Naive thymus-derived CD4-positive, alpha-beta T cell (primary cell): ENCODE measurements around the gene SPG7. TPM values are rescaled to one million over a fixed set of nuclear protein-coding genes. Genes with fewer than 3 reads are reported as not detected.

Experiments used
- ATAC-seq: fragments of 150-1000 bp; cut with Tn5 transposase; 2 replicates; pipeline ENCODE4 v1.10.0; 2021; ENCODE audit warnings: mild to moderate bottlenecking, moderate library complexity
- CTCF ChIA-PET: fragments of 350-600 bp; sonication (Branson Sonifier 250); formaldehyde crosslinking; loops from one replicate; lab custom pipeline; 2021; ENCODE audit warnings: antibody characterized with exemption; lab: Charles Lee
- POLR2A ChIA-PET: fragments of 350-600 bp; sonication (Branson Sonifier 250); formaldehyde crosslinking; loops from one replicate; lab custom pipeline; 2021; ENCODE audit warnings: antibody characterized with exemption, inconsistent platforms; lab: Charles Lee
- DNase-seq, 9 donors: peaks; one replicate each; pipeline versions ENCODE4 v3.0.0 to v3.0.0-alpha.2; 2020 to 2022; ENCODE audit warnings: mixed read lengths in 1 of 9
- H3K27ac ChIP-seq: one replicate; pipeline ENCODE4 v1.7.0; 2013; ENCODE audit warnings: mild to moderate bottlenecking, low read depth, low read length, moderate library complexity
- H3K27me3 ChIP-seq, 2 donors: one replicate each; pipeline ENCODE4 v1.7.0; 2013; ENCODE audit warnings: low read length in 2 of 2, mild to moderate bottlenecking in 2 of 2, moderate library complexity in 2 of 2; ENCODE audit not compliant: control insufficient read depth in 2 of 2, insufficient read depth in 2 of 2
- H3K36me3 ChIP-seq, 3 experiments: 1 replicate in 2 of 3; 2 replicates in 1 of 3; pipeline ENCODE4 v1.7.0; 2013; ENCODE audit warnings: low read length in 3 of 3, mild to moderate bottlenecking in 3 of 3, moderate library complexity in 1 of 3; ENCODE audit not compliant: insufficient read depth in 3 of 3, control insufficient read depth in 2 of 3
- H3K4me1 ChIP-seq, 2 donors: one replicate each; pipeline ENCODE4 v1.7.0; 2013; ENCODE audit warnings: low read length in 2 of 2, mild to moderate bottlenecking in 2 of 2, moderate library complexity in 1 of 2; ENCODE audit not compliant: control insufficient read depth in 2 of 2, insufficient read depth in 2 of 2
- H3K4me3 ChIP-seq: 2 replicates; pipeline ENCODE4 v1.7.0; 2013; ENCODE audit warnings: mild to moderate bottlenecking, low read length
- H3K9me3 ChIP-seq, 3 experiments: 1 replicate in 2 of 3; 2 replicates in 1 of 3; pipeline ENCODE4 v1.7.0; 2013; ENCODE audit warnings: low read length in 3 of 3; ENCODE audit not compliant: control insufficient read depth in 2 of 3
- H3K27ac Mint-ChIP-seq, 9 donors: one replicate each; pipeline ENCODE4 v1.8.0; 2020 to 2022; ENCODE audit warnings: mixed read lengths in 9 of 9, mild to moderate bottlenecking in 8 of 9, moderate library complexity in 5 of 9, inconsistent platforms in 2 of 9
- H3K27me3 Mint-ChIP-seq, 5 donors: one replicate each; pipeline ENCODE4 v1.8.0; 2021 to 2022; ENCODE audit warnings: mixed read lengths in 5 of 5, mild to moderate bottlenecking in 1 of 5
- H3K36me3 Mint-ChIP-seq, 5 donors: one replicate each; pipeline ENCODE4 v1.8.0; 2020 to 2022; ENCODE audit warnings: mixed read lengths in 5 of 5, mild to moderate bottlenecking in 3 of 5, inconsistent platforms in 1 of 5
- H3K4me1 Mint-ChIP-seq, 7 donors: one replicate each; pipeline ENCODE4 v1.8.0; 2020 to 2022; ENCODE audit warnings: mixed read lengths in 7 of 7, mild to moderate bottlenecking in 3 of 7, inconsistent platforms in 1 of 7
- H3K4me3 Mint-ChIP-seq, 10 donors: one replicate each; pipeline ENCODE4 v1.8.0; 2020 to 2022; ENCODE audit warnings: mild to moderate bottlenecking in 10 of 10, mixed read lengths in 10 of 10, moderate library complexity in 6 of 10, inconsistent platforms in 2 of 10
- H3K9me3 Mint-ChIP-seq, 11 donors: one replicate each; pipeline ENCODE4 v1.8.0; 2020 to 2022; ENCODE audit warnings: mixed read lengths in 11 of 11, mild to moderate bottlenecking in 4 of 11, inconsistent platforms in 1 of 11, moderate library complexity in 1 of 11
- intact Hi-C, 2 donors: fragments of 100-400 bp; cut with micrococcal nuclease; formaldehyde crosslinking; loops; one replicate each; pipeline ENCODE4 v1.15.1; 2023
- polyA plus RNA-seq, 2 donors: library from polyadenylated mRNA; unstranded; fragments of 300-500 nt; fragmentation: Illumina TruSeq; gene quantifications; one replicate each; pipeline ENCODE4 v1.2.3, GENCODE V29; 2021
- total RNA-seq, 6 experiments: library from RNA in 5 of 6; stranded (reverse) in 5 of 6; gene quantifications; 1 replicate in 5 of 6; 2 replicates in 1 of 6; pipeline ENCODE4 v1.2.3 and lab custom pipeline; 2021 to 2026

SPG7 gene
- total and polyA plus RNA-seq, 7 experiments from 2014 or later: 48.6 to 181 (median 151) TPM

DNA sequence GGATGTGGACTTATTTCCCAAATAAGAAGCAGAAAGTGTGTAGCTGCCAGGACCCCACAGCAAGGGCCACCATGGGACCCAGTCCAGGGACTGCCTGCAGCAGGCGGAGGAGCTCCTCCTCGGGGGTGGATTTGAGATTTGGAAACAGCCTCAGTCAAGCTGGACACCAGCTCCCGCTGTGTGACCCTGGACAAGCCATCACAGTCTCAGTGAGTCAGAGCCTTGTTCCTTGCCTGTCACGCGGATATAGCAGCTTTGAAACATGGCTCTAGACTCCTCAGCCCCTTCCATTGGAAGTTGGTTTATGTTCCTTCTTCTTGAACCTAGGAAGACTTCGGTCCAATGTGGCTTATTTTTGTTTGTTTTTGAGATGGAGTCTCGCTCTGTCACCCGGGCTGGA lies 92.8 kb downstream of the SPG7 start:
- CTCF ChIA-PET: no interaction called here
- Histone ChIP-seq H3K9me3 (no peaks in the 10 kb centered on the region), H3K4me1 (peaks cover 12 to 13% of the 10 kb centered on the region in 2 donors), H3K4me3 (no peak overlapping the region), H3K27ac (no peak overlapping the region), H3K36me3 (no peaks in the 10 kb centered on the region), H3K27me3 (no peaks in the 10 kb centered on the region)
- Mint-ChIP-seq H3K4me1 (peaks cover 0 to 12% (median 8%) of the 10 kb centered on the region in 7 donors), H3K9me3 (no peaks in the 10 kb centered on the region), H3K27ac (no peak overlapping the region), H3K36me3 (no peaks in the 10 kb centered on the region), H3K27me3 (no peaks in the 10 kb centered on the region), H3K4me3 (no peak overlapping the region)
- intact Hi-C loops: no loop called here
- ATAC-seq (no peak), DNase-seq (no peak)
- POLR2A ChIA-PET: no interaction called here

DNA sequence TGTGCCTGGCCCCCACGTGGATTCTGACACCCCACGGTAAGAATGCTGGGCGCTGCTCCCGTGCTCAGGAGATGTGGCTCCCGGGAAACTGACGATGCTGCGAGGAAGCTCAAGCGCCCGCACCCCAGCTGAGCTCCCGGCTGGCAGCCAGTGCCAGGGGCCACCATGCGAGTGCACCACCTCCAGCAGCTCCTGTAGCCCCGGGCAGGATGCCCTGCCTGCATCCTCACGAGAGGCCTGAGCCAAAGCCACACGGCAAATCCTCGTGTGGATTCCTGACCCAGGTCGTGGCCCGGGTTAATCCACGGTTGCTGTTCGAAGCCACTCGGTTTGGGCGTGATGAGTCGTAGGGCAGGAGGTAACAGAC lies 93.7 kb downstream of the SPG7 start:
- DNase-seq: no peak
- Mint-ChIP-seq H3K36me3 (no peaks in the 10 kb centered on the region), H3K27ac (no peak overlapping the region), H3K4me3 (peak overlapping the region in 2 of 10 donors; percentile 28 to 63), H3K9me3 (no peaks in the 10 kb centered on the region), H3K4me1 (peaks cover 0 to 12% (median 8%) of the 10 kb centered on the region in 7 donors), H3K27me3 (no peaks in the 10 kb centered on the region)
- ATAC-seq: no peak
- Histone ChIP-seq H3K4me3 (no peak overlapping the region), H3K9me3 (no peaks in the 10 kb centered on the region), H3K27me3 (no peaks in the 10 kb centered on the region), H3K36me3 (no peaks in the 10 kb centered on the region), H3K27ac (no peak overlapping the region), H3K4me1 (peaks cover 12 to 13% of the 10 kb centered on the region in 2 donors)
- ChIA-PET CTCF (no interaction called here), POLR2A (no interaction called here)
- intact Hi-C loops: no loop called here

DNA sequence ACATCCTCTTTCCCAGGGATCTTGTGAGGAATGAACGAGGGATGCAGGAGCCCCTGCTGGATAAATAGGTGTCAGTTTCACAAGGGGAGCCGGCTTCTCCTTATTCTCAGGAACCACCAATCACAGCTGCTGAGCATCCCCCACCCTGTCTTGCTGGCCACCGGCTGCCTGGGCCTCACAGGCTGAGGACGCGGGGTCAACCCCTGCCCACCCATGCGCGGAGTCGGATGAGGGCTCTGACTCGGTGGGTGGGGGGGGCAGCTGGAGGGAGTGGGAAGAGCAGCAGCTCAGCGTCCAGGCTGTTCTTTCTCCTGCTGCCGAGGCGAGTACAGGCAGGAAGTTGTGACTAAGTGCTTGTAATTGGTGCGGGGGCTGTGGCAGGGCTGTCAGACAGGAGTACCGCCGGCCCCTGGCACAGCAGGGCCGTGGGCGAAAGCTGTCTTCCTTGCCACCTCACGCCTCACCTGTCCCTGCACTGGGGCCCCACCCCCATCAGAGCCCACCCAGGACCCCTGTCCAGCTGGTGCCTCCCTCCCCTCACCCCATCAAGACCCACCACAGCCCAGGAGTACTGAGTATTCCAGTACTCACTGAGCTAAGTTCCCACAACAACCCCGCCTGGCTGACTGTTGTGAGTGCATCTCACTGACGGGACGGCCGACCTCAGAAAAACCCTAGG lies 94.2 kb downstream of the SPG7 start:
- Histone ChIP-seq H3K4me3 (no peak overlapping the region), H3K36me3 (no peaks in the 10 kb centered on the region), H3K4me1 (peaks cover 12 to 13% of the 10 kb centered on the region in 2 donors), H3K27me3 (no peaks in the 10 kb centered on the region), H3K27ac (no peak overlapping the region), H3K9me3 (no peaks in the 10 kb centered on the region)
- H3K36me3 Mint-ChIP-seq: no peaks in the 10 kb centered on the region
- peak overlapping the region in 8 of 10 donors; percentile 20 to 72 (median 44) for H3K4me3 Mint-ChIP-seq
- H3K4me1 Mint-ChIP-seq: peaks cover 0 to 12% (median 8%) of the 10 kb centered on the region in 7 donors
- intact Hi-C loops: no loop called here
- H3K27ac Mint-ChIP-seq: peak overlapping the region in 2 of 9 donors; percentile 3 to 74
- DNase-seq (peak in 6 of 9 donors; percentile 19 to 71 (median 33)), ATAC-seq (peak; percentile 81)
- H3K9me3 Mint-ChIP-seq: no peaks in the 10 kb centered on the region
- POLR2A ChIA-PET: no interaction called here
- CTCF ChIA-PET: no interaction called here
- no peaks in the 10 kb centered on the region for H3K27me3 Mint-ChIP-seq

DNA sequence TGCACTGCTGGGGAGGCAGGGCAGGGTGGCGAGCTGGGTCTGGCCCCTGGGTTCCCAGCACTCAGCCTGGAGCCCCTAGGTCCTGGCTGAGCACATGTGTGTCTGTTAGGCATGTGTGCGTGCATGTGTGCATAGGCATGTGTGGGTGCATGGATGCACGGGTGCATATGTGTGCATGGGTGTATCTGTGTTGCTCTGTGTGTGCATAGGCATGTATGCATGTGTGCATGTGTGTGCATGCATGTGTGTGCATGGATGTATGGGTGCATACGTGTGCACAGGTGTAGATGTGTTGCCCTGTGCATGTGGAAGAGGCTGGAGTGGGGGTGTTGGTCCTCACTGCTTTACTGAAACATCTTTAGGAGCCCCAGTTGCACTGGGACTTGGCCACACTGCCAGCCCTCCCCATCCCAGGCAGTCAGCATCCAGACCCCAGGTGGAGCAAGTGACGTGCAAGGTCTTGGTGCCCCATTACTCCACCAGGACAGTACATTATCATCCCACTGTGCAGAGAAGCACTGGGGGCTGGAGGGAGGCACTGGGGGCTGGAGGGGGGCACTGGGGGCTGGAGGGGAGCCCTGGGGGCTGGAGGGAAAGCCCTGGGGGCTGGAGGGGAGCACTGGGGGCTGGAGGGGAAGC lies 94.9 kb downstream of the SPG7 start:
- Mint-ChIP-seq H3K27ac (peak overlapping the region in 2 of 9 donors; percentile 29 to 74), H3K4me3 (peak overlapping the region in 9 of 10 donors; percentile 4 to 72 (median 44)), H3K4me1 (peaks cover 0 to 15% (median 8%) of the 10 kb centered on the region in 7 donors), H3K9me3 (no peaks in the 10 kb centered on the region), H3K27me3 (no peaks in the 10 kb centered on the region), H3K36me3 (no peaks in the 10 kb centered on the region)
- ChIA-PET POLR2A (no interaction called here), CTCF (no interaction called here)
- DNase-seq (no peak), ATAC-seq (no peak)
- peaks cover 12 to 13% of the 10 kb centered on the region in 2 donors for H3K4me1 ChIP-seq
- no peaks in the 10 kb centered on the region for H3K27me3 ChIP-seq
- no peaks in the 10 kb centered on the region for H3K9me3 ChIP-seq
- intact Hi-C loops: no loop called here
- H3K27ac ChIP-seq: no peak overlapping the region
- H3K36me3 ChIP-seq: no peaks in the 10 kb centered on the region
- H3K4me3 ChIP-seq: no peak overlapping the region

DNA sequence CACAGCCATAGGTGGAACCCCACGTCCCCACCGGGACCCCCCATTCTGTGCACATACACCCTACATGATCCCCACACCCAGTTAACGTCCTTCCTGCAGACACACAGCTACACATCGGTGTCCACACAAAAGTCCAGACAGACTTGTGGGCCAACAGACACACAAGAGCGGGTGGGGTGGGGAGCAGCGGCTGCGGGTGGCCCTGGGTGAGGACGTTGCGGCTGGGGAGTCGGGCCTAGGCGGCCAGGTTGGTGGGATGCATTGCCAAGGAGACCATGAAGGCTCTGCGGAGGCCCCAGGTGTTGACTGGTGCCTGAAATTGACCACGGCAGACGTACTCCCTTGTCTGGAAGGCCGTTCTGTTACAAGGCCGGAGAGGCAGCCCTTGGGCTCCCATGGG lies 96.6 kb downstream of the SPG7 start:
- H3K4me3 ChIP-seq: no peak overlapping the region
- Mint-ChIP-seq H3K27ac (no peak overlapping the region), H3K4me1 (peaks cover 0 to 15% (median 8%) of the 10 kb centered on the region in 7 donors), H3K9me3 (no peaks in the 10 kb centered on the region), H3K27me3 (no peaks in the 10 kb centered on the region), H3K36me3 (no peaks in the 10 kb centered on the region), H3K4me3 (no peak overlapping the region)
- no peak overlapping the region for H3K27ac ChIP-seq
- ATAC-seq: no peak
- peaks cover 12 to 13% of the 10 kb centered on the region in 2 donors for H3K4me1 ChIP-seq
- no peaks in the 10 kb centered on the region for H3K36me3 ChIP-seq
- DNase-seq: no peak
- ChIA-PET CTCF (no interaction called here), POLR2A (no interaction called here)
- intact Hi-C loops: no loop called here
- no peaks in the 10 kb centered on the region for H3K9me3 ChIP-seq
- no peaks in the 10 kb centered on the region for H3K27me3 ChIP-seq

DNA sequence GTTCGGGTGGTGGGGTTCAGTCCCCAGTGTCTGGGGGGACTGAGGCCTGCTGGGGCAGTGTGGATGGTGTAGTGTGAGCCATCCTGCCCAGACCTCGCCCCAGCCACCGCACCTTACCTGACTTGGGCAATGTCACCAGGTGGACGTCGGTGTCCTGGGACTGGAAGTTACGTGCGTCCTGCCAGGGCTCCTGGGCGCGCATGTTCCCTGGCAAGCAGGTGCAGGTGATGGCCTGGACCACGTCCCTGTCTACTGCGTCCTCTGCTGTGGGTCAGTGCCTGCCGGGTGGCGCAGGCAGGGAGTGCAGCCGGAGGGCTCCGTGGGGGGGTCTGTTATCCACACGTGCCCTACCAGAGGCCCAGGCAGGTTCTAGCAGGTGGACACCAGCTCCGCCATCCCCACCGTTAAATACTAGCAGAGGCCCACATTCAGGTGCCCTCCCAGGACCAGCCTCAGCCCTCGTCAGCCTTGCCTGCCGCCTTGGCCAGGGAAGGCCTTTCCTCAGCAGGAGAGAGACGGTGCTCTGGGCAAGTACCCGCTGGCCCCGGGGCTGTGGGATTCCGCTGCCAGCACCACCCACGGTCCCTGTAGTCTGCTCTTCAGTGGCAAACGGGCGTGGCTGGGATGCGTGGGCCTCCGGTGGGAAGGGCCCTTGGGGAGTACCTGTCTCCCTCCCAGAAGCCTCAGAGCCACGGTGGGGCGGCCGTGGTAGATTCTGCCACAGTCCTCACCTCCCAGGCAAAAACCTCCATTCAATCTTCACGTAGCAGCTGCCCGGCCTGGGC lies 97.2 kb downstream of the SPG7 start:
- no peaks in the 10 kb centered on the region for H3K9me3 ChIP-seq
- H3K4me1 Mint-ChIP-seq: peaks cover 0 to 15% (median 8%) of the 10 kb centered on the region in 7 donors
- H3K9me3 Mint-ChIP-seq: no peaks in the 10 kb centered on the region
- no peak overlapping the region for H3K27ac ChIP-seq
- no peak overlapping the region for H3K4me3 Mint-ChIP-seq
- ChIA-PET CTCF (no interaction called here), POLR2A (no interaction called here)
- intact Hi-C loops: no loop called here
- ATAC-seq (no peak), DNase-seq (no peak)
- H3K4me3 ChIP-seq: no peak overlapping the region
- peaks cover 12 to 13% of the 10 kb centered on the region in 2 donors for H3K4me1 ChIP-seq
- no peaks in the 10 kb centered on the region for H3K36me3 Mint-ChIP-seq
- H3K27me3 Mint-ChIP-seq: no peaks in the 10 kb centered on the region
- H3K27me3 ChIP-seq: no peaks in the 10 kb centered on the region
- no peaks in the 10 kb centered on the region for H3K36me3 ChIP-seq
- H3K27ac Mint-ChIP-seq: no peak overlapping the region
